Gastroesophageal sphincter (tissue), 4 donors: Measurements from ENCODE around the gene TSSK2. TPM values are rescaled to one million over a fixed set of nuclear protein-coding genes. Genes with fewer than 3 reads are reported as not detected.
A peak's percentile ranks its signal among the peaks of the same experiment; 100 is the strongest.

ENCODE experiments used
- ATAC-seq: fragments of 150-250 bp; one replicate; pipeline ENCODE4 v1.9.1; 2016; ENCODE audit warnings: mild to moderate bottlenecking, moderate library complexity
- H3K27ac ChIP-seq, 4 donors: fragments of 200-600 bp; sonication (generic) in 3 of 4; 1 replicate in 3 of 4; 2 replicates in 1 of 4; pipeline ENCODE4 v1.5.1; 2016 to 2019
- H3K27me3 ChIP-seq: fragments of 200-600 bp; sonication (generic); one replicate; pipeline ENCODE4 v1.5.1; 2019
- H3K36me3 ChIP-seq, 2 donors: fragments of 200-600 bp; sonication (generic); one replicate each; pipeline ENCODE4 v1.5.1; 2019; ENCODE audit warnings: control low read depth in 1 of 2
- H3K4me1 ChIP-seq, 3 donors: fragments of 200-600 bp; sonication (generic); 1 replicate in 2 of 3; 2 replicates in 1 of 3; pipeline ENCODE4 v1.5.1; 2016 to 2019; ENCODE audit warnings: control low read depth in 2 of 3
- H3K4me3 ChIP-seq, 2 donors: fragments of 200-600 bp; sonication (generic); one replicate each; pipeline ENCODE4 v1.5.1; 2019; ENCODE audit warnings: mild to moderate bottlenecking in 1 of 2, moderate library complexity in 1 of 2
- H3K9me3 ChIP-seq, 3 donors: fragments of 200-600 bp; sonication (generic); one replicate each; pipeline ENCODE4 v1.5.1; 2017 to 2019; ENCODE audit warnings: control low read depth in 2 of 3
- CTCF ChIP-seq, 4 experiments: fragments of 200-600 bp in 2 of 4; fragments of 450-650 bp in 2 of 4; sonication (generic) in 1 of 4; IDR thresholded peaks; one replicate each; pipeline ENCODE4 v1.5.1; 2017 to 2019; ENCODE audit warnings: antibody characterized with exemption in 4 of 4, mild to moderate bottlenecking in 2 of 4, moderate library complexity in 2 of 4
- EP300 ChIP-seq: sonication (generic); formaldehyde crosslinking; IDR thresholded peaks from one replicate; pipeline ENCODE4 v1.6.1; 2017; ENCODE audit warnings: antibody characterized with exemption, mild to moderate bottlenecking
- POLR2A ChIP-seq, 2 donors: fragments of 450-650 bp; IDR thresholded peaks; one replicate each; pipeline ENCODE4 v1.6.1; 2017; ENCODE audit warnings: antibody characterized with exemption in 2 of 2, mild to moderate bottlenecking in 2 of 2, moderate library complexity in 1 of 2
- POLR2AphosphoS5 ChIP-seq: sonication (generic); formaldehyde crosslinking; IDR thresholded peaks from one replicate; pipeline ENCODE4 v1.6.1; 2017; ENCODE audit warnings: antibody characterized with exemption
- WGBS, 2 donors: methylation state at CpG; one replicate each; pipeline ENCODE4 v1.1.5; 2018; ENCODE audit warnings: low coverage in 1 of 2; 5-methylcytosine and 5-hydroxymethylcytosine counted together
- total RNA-seq, 4 donors: library from RNA; depleted of rRNA; stranded (reverse); fragments of >200 nt; gene quantifications; one replicate each; pipeline ENCODE4 v1.1.0, GENCODE V29; 2016

The TSSK2 gene
- total RNA-seq, 4 donors from 2014 or later, result 0.13 TPM; not detected in 3

GRCh38 chr22:19176732-19177131 is 45.6 kb downstream of the TSSK2 start:
- no peaks in the 10 kb centered on the region for H3K27me3 ChIP-seq
- 100% methylated on average over 1 of the region's 12 CpGs; no CpG with 5 or more reads in 1 of the 2 donors for WGBS, 2 donors
- H3K9me3 ChIP-seq, result no peaks in the 10 kb centered on the region
- H3K36me3 ChIP-seq, result peaks cover 0 to 10% of the 10 kb centered on the region in 2 donors
- ATAC-seq, result no peak
- TF ChIP-seq POLR2A (IDR thresholded peaks at IDR 0.05) (no peak), EP300 (no peak), POLR2AphosphoS5 (no peak), CTCF (IDR thresholded peaks at IDR 0.05) (no peak)
- H3K4me3 ChIP-seq, result no peak overlapping the region
- H3K27ac ChIP-seq, result peak overlapping the region in 1 of 4 donors; percentile 97
- H3K4me1 ChIP-seq, result peaks cover 0 to 74% (median 38%) of the 10 kb centered on the region in 3 donors

- 20% methylated on average over 1 of the region's 55 CpGs; no CpG with 5 or more reads in 1 of the 2 donors for WGBS, 2 donors
- TF ChIP-seq EP300 (no peak), POLR2AphosphoS5 (no peak), CTCF (IDR thresholded peaks at IDR 0.05) (no peak), POLR2A (IDR thresholded peaks at IDR 0.05) (no peak)
- peaks cover 0 to 68% (median 34%) of the 10 kb centered on the region in 3 donors for H3K4me1 ChIP-seq
Measured at GRCh38 chr22:19177164-19178064, 46.3 kb downstream of the TSSK2 start.

GRCh38 chr22:19178065-19178656 is 47.1 kb downstream of the TSSK2 start:
- Histone ChIP-seq H3K27ac (peak overlapping the region; percentile 76 to 99 (median 94)), H3K4me1 (peaks cover 0 to 60% (median 29%) of the 10 kb centered on the region in 3 donors), H3K36me3 (peaks cover 0 to 10% of the 10 kb centered on the region in 2 donors), H3K27me3 (no peaks in the 10 kb centered on the region), H3K9me3 (no peaks in the 10 kb centered on the region), H3K4me3 (peak overlapping the region; percentile 76 to 96)
- no CpG with 5 or more reads among the region's 80 CpGs for WGBS, 2 donors
- peak; percentile 47 for ATAC-seq
- TF ChIP-seq CTCF (IDR thresholded peaks at IDR 0.05) (peak in 2 of 4 experiments; percentile 8 to 15), POLR2A (IDR thresholded peaks at IDR 0.05) (no peak)

More at GRCh38 chr22:19177164-19178064, 46.3 kb downstream of the TSSK2 start:
- H3K27ac ChIP-seq, result peak overlapping the region in 3 of 4 donors; percentile 90 to 99 (median 97)
- peak overlapping the region; percentile 76 to 96 for H3K4me3 ChIP-seq
- no peaks in the 10 kb centered on the region for H3K9me3 ChIP-seq
- peaks cover 0 to 10% of the 10 kb centered on the region in 2 donors for H3K36me3 ChIP-seq
- ATAC-seq, result no peak
- no peaks in the 10 kb centered on the region for H3K27me3 ChIP-seq

- ATAC-seq, result peak; percentile 91
- TF ChIP-seq POLR2A (IDR thresholded peaks at IDR 0.05), result peak; percentile 40 to 66
- TF ChIP-seq EP300, result no peak
- Histone ChIP-seq H3K27me3 (no peaks in the 10 kb centered on the region), H3K36me3 (peaks cover 0 to 10% of the 10 kb centered on the region in 2 donors), H3K9me3 (no peaks in the 10 kb centered on the region), H3K4me1 (peaks cover 0 to 53% (median 24%) of the 10 kb centered on the region in 3 donors), H3K4me3 (peak within 1 kb of the TSS; percentile 76 to 96), H3K27ac (peak within 1 kb of the TSS; percentile 76 to 99 (median 94))
- 0% methylated on average over 1 of the region's 86 CpGs; no CpG with 5 or more reads in 1 of the 2 donors for WGBS, 2 donors
Measured at GRCh38 chr22:19178657-19179496, 47.8 kb downstream of the TSSK2 start, which contains the start of gene SLC25A1. Gene SLC25A1, minus strand, starts transcription at chr22:19178736. Its CDS starts 63 bp downstream, at chr22:19178673.
